Activated CD4-positive, alpha-beta T cell treated with anti-CD3 and anti-CD28 coated beads for 36 hours (primary cell): ENCODE results near the gene HMCN2. TPM values are rescaled to one million over a fixed set of nuclear protein-coding genes. Genes with fewer than 3 reads are reported as not detected.

ENCODE experiments used
- ATAC-seq: fragments of 200-7000 bp; cut with Tn5 transposase; one replicate; pipeline ENCODE4 v1.10.0; 2021; ENCODE audit warnings: mild to moderate bottlenecking, moderate library complexity
- CTCF ChIA-PET: fragments of 350-600 bp; sonication (Branson Sonifier 250); formaldehyde crosslinking; loops from one replicate; lab custom pipeline; 2021; ENCODE audit warnings: antibody characterized with exemption; lab: Charles Lee
- POLR2A ChIA-PET: fragments of 350-600 bp; sonication (Branson Sonifier 250); formaldehyde crosslinking; loops from one replicate; lab custom pipeline; 2021; ENCODE audit warnings: antibody characterized with exemption, inconsistent platforms; lab: Charles Lee
- DNase-seq: peaks from one replicate; pipeline ENCODE4 v3.0.0-alpha.2; 2020
- H3K27ac Mint-ChIP-seq: one replicate; pipeline ENCODE4 v1.8.0; 2021; ENCODE audit warnings: mixed read lengths
- H3K27me3 Mint-ChIP-seq: one replicate; pipeline ENCODE4 v1.8.0; 2021; ENCODE audit warnings: mixed read lengths
- H3K36me3 Mint-ChIP-seq: one replicate; pipeline ENCODE4 v1.8.0; 2021; ENCODE audit warnings: low read depth, mixed read lengths
- H3K4me1 Mint-ChIP-seq: one replicate; pipeline ENCODE4 v1.8.0; 2021; ENCODE audit warnings: mixed read lengths
- H3K4me3 Mint-ChIP-seq: one replicate; pipeline ENCODE4 v1.8.0; 2021; ENCODE audit warnings: mild to moderate bottlenecking, moderate library complexity, mixed read lengths
- H3K9me3 Mint-ChIP-seq: one replicate; pipeline ENCODE4 v1.8.0; 2021; ENCODE audit warnings: low read depth, mixed read lengths
- intact Hi-C, 2 experiments: fragments of 100-400 bp; cut with DNase I in 1 of 2; cut with micrococcal nuclease in 1 of 2; formaldehyde crosslinking; loops; one replicate each; pipeline versions ENCODE4 v1.14.2 to v1.15.1; 2022 to 2024; cut with DNase I, micrococcal nuclease
- total RNA-seq, 2 experiments: library from RNA; stranded (reverse); gene quantifications; one replicate each; pipeline ENCODE4 v1.2.3, GENCODE V29; 2021

HMCN2 gene
- total RNA-seq, 2 experiments from 2014 or later, result 0.05 TPM

DNA sequence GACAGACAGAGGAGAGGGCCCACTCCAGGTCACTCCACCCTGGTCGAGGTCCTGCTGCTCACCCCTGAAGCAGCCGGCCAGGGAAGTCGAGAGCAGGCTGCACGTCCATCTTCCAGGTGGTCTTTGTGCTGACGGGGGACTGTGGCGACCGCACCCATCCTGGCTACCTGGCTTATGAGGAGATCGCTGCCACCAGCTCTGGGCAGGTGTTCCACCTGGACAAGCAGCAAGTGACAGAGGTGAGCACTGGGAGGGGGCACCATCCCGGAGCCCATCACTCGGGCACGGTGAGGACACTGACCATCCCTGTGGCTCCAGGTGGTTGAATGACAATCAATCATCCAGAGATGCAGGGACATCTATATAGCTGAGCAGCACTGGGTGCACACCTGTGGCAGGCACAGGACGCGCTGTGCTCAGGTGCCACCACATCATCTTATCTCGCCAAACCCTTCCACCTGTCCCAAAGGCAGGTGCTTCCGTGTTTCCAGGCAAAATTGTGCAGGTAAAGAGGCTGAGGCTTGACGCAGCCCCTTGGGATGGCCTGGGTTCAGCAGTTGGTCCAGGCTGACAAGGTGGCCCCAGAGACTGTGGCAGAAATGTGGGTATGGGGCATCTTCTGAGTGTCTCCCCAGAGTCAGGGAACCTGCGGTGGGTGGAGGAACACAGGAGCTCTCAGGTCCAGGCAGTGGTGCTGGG, 20.7 kb downstream of the HMCN2 start:
- no peaks in the 10 kb centered on the region for H3K4me1 Mint-ChIP-seq
- POLR2A ChIA-PET, result no interaction called here
- no peak overlapping the region for H3K27ac Mint-ChIP-seq
- CTCF ChIA-PET, result interaction anchor here (1.3 kb wide), 1 partner anchor 12 kb away, joined by 3 read pairs; no protein-coding TSS in a partner anchor
- intact Hi-C loops, result no loop called here
- H3K27me3 Mint-ChIP-seq, result peaks cover 15% of the 10 kb centered on the region
- H3K36me3 Mint-ChIP-seq, result no peaks in the 10 kb centered on the region
- no peaks in the 10 kb centered on the region for H3K9me3 Mint-ChIP-seq
- no peak for DNase-seq
- ATAC-seq, result no peak
- no peak overlapping the region for H3K4me3 Mint-ChIP-seq

DNA sequence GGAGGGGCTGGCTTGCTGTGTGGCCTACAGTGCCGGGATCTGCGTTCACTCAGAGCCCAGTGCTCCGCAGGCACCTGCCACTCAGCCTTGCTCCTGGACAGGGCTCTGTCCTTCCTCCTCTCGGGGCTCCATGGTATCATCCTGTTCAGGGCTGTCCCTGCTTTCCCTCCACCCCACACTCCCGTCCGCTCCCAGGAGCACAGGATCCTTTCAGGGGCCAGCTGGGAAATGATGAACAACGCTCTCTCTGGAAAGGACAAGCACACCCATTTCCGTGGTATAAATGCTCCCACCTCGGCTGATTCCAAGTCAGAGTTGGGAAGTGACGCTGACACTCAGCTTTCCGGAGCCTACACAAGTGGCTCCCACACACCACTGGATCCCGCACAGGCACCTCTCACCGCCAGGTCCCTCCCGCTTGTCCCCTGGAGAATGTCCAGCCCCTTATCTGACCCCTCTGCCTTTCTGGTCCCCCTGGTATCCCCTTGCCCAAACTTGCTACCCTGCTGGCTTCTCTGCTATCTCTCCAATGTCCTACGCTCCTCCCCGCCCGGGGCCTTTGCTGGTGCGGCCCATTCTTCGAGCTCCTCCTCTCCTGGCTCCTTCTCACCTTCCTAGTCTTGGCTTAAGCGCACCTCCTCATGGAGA, 21.3 kb downstream of the HMCN2 start:
- intact Hi-C loops, result no loop called here
- Mint-ChIP-seq H3K27me3 (peaks cover 13% of the 10 kb centered on the region), H3K4me3 (no peak overlapping the region), H3K4me1 (no peaks in the 10 kb centered on the region), H3K9me3 (no peaks in the 10 kb centered on the region), H3K36me3 (no peaks in the 10 kb centered on the region), H3K27ac (no peak overlapping the region)
- CTCF ChIA-PET, result interaction anchor here (1.3 kb wide), 1 partner anchor 11 kb away, joined by 3 read pairs; no protein-coding TSS in a partner anchor
- POLR2A ChIA-PET, result no interaction called here
- DNase-seq (no peak), ATAC-seq (no peak)

DNA sequence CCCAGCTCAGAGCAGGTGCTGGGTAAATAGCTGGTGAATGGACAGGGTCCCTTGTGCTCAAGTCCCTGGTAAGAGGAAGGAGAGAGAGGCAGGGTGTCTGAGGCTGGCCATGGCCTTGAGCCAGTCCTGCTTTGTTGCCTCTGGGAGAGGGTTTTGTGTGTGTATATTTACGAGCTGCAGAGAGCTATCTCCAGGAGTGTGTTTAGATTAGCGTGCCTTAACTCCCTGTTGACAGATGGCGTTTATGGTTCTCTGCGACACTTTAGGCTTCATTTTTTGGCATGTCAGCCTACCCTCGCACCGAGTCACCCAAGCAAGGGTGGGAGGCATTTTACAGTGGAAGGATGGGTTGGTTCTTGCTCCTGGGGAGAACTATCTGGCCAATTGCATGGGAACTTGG, 22.2 kb downstream of the HMCN2 start:
- ATAC-seq, result no peak
- CTCF ChIA-PET, result interaction anchor here (1.3 kb wide), 1 partner anchor 10 kb away, joined by 3 read pairs; no protein-coding TSS in a partner anchor
- Mint-ChIP-seq H3K27me3 (peaks cover 9% of the 10 kb centered on the region), H3K27ac (no peak overlapping the region), H3K4me1 (no peaks in the 10 kb centered on the region), H3K9me3 (no peaks in the 10 kb centered on the region), H3K36me3 (no peaks in the 10 kb centered on the region), H3K4me3 (no peak overlapping the region)
- POLR2A ChIA-PET, result no interaction called here
- intact Hi-C loops, result no loop called here
- no peak for DNase-seq

DNA sequence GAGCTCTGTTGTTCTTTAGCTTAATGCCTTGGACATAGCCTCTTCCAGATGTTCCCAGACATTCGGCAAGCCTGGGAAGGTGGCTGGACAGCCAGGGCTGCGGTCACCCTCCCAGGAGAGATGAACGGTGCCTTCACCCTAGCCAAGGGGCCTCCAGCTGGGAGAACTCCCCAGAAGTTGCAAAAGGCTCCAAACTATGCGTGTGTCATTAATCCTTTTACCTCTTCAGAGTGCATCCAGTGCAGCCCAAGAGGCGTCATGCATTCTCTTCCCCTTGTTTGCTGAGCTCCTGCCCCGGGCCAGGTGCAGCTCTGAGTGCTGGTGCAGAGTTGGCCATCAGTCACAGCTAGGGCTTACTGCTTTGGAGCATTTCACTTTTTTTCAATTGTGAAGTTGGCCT, 22.8 kb downstream of the HMCN2 start:
- POLR2A ChIA-PET, result no interaction called here
- Mint-ChIP-seq H3K4me3 (no peak overlapping the region), H3K36me3 (no peaks in the 10 kb centered on the region), H3K9me3 (no peaks in the 10 kb centered on the region), H3K27ac (no peak overlapping the region), H3K4me1 (no peaks in the 10 kb centered on the region), H3K27me3 (peaks cover 9% of the 10 kb centered on the region)
- DNase-seq, result no peak
- ATAC-seq, result no peak
- intact Hi-C loops, result no loop called here
- CTCF ChIA-PET, result no interaction called here

DNA sequence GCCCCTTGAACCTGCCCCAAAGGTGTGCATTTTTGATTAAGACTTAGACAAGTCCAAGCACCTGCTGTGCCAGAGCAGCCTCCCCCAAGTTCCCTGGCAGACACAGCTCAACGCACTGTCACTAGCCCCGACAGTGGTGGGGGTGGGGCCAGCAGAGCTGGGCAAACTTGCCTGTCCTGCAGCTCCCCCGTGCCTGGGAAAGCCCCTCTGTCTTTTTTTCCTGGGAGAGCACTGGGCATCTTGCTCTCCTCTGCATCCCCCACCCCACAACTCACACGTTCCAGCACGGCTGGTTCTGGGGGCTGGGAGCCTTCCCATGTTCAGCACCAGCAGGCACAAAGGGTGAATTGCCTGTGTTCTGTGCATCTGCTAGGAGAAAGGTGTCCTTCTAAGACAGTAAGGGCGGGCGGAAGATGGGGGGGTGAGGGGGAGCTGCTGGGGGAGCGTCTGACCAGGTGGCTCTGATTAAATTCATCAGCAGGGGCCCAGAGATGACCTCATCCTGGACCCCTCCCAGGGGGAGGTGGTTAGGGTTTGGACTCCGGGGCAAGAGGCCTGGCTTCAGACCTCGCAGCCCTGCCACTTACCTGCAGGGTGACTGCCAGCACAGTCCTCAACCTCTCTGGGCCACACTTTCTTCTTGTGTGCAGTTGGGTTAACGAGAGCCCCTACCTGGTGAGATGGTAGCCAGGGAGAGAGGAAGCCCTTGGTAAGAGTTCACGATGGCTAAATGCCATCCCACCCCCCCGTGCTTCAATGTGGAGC, 23.5 kb downstream of the HMCN2 start:
- no peaks in the 10 kb centered on the region for H3K36me3 Mint-ChIP-seq
- ChIA-PET CTCF (no interaction called here), POLR2A (no interaction called here)
- ATAC-seq (no peak), DNase-seq (no peak)
- no peaks in the 10 kb centered on the region for H3K9me3 Mint-ChIP-seq
- peaks cover 12% of the 10 kb centered on the region for H3K27me3 Mint-ChIP-seq
- no peaks in the 10 kb centered on the region for H3K4me1 Mint-ChIP-seq
- intact Hi-C loops, result no loop called here
- no peak overlapping the region for H3K27ac Mint-ChIP-seq
- H3K4me3 Mint-ChIP-seq, result no peak overlapping the region

DNA sequence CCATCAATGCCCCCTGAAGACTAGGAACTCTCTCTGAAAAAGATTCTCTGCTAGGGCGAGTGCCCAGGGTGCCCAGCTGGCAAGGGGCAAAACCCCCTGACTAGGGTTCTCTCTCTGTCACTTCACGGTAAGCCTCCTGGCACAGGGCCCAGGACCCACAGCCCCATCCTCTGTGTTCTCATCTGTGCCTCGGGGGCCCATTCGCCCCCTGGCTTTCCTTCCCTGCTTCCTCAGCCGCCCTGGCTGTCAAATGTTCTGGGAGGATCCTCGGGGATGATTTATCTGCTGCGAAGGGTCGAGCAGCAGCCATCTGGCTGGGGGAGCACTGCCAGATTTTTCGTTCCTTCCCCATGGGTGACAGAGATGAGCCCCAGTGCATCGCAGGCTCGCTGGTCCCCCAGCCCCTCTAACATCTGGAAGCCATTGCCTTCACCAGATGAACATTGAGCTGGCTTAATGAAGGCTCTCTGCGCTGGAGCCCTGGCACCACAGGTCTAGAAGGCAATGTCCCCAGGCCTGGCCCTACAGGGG, 24.2 kb downstream of the HMCN2 start:
- peaks cover 15% of the 10 kb centered on the region for H3K27me3 Mint-ChIP-seq
- no peaks in the 10 kb centered on the region for H3K36me3 Mint-ChIP-seq
- ChIA-PET POLR2A (no interaction called here), CTCF (interaction anchor here (0.7 kb wide), 1 partner anchor 440 kb away, joined by 3 read pairs; no protein-coding TSS in a partner anchor)
- no peak overlapping the region for H3K27ac Mint-ChIP-seq
- H3K4me3 Mint-ChIP-seq, result no peak overlapping the region
- H3K9me3 Mint-ChIP-seq, result no peaks in the 10 kb centered on the region
- DNase-seq, result no peak
- no peak for ATAC-seq
- H3K4me1 Mint-ChIP-seq, result no peaks in the 10 kb centered on the region
- intact Hi-C loops, result no loop called here

DNA sequence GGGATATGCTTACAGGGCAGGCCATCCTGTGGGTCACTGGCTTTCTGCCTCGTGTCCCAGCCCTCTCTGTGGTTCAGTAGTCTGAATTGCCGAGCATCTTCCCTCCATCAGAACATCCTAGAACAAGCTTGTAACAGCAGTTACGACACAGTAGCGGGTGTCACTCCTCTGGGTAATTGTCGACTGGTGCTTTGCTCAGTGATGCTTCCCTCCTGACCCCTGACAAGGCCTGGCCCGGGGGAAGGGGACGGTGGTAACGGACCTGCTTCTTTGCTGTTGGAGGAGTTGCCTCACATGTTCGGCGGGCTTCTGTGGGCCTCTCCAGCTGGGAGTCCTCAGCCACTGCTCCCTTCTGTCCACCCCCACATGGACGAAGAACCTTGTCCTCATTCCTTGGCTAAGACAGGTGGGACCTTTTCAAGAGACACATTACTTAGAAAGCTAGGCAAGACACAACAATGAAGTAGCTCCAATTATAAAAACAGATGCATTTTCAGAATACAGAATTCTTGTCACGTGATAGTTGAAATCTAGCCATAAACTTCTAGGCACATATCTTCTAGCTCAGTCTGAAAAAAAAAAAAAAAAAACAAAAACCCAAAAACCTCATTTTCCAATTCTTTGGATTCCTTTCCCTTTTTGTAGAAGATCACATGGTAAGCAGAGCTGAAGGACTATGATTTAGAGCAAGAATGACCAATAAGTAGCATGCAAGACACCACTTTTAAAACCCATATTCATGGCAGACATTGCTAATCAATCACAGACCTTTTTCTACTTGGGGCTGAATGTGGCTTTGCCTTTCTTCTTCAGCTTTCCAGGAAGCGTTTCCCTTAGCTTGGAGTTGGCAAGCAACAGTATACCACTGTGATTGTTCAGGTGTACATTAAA, 25.0 kb downstream of the HMCN2 start:
- Mint-ChIP-seq H3K27ac (no peak overlapping the region), H3K4me3 (no peak overlapping the region), H3K36me3 (no peaks in the 10 kb centered on the region), H3K4me1 (no peaks in the 10 kb centered on the region), H3K9me3 (no peaks in the 10 kb centered on the region), H3K27me3 (peaks cover 15% of the 10 kb centered on the region)
- intact Hi-C loops, result no loop called here
- ChIA-PET CTCF (interaction anchor here (0.7 to 0.8 kb wide), 2 partner anchors 152 to 439 kb away, joined by 3 read pairs; no protein-coding TSS in a partner anchor), POLR2A (no interaction called here)
- ATAC-seq, result no peak
- no peak for DNase-seq

DNA sequence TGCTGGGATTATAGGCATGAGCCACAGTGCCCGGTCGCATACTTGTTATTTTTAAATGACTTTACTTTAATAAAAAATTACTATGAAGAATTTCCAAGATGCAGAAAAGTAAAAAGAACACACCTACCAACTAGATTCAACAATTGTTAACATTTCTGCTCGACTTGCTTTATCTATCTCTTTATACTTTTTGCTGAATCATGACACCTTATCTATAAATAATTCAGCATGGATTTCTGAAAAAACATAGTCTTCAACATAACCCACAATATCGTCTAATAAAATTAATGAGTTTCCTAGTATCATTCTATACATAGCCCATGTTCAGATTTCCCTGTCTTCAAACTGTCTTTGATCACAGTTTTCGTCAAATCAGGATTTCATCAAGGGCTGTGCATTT, 25.9 kb downstream of the HMCN2 start:
- DNase-seq (no peak), ATAC-seq (no peak)
- no peak overlapping the region for H3K27ac Mint-ChIP-seq
- POLR2A ChIA-PET, result no interaction called here
- H3K9me3 Mint-ChIP-seq, result no peaks in the 10 kb centered on the region
- no peaks in the 10 kb centered on the region for H3K4me1 Mint-ChIP-seq
- no peaks in the 10 kb centered on the region for H3K36me3 Mint-ChIP-seq
- peaks cover 15% of the 10 kb centered on the region for H3K27me3 Mint-ChIP-seq
- CTCF ChIA-PET, result interaction anchor here (0.8 kb wide), 1 partner anchor 153 kb away, joined by 3 read pairs; no protein-coding TSS in a partner anchor
- intact Hi-C loops, result no loop called here
- no peak overlapping the region for H3K4me3 Mint-ChIP-seq

DNA sequence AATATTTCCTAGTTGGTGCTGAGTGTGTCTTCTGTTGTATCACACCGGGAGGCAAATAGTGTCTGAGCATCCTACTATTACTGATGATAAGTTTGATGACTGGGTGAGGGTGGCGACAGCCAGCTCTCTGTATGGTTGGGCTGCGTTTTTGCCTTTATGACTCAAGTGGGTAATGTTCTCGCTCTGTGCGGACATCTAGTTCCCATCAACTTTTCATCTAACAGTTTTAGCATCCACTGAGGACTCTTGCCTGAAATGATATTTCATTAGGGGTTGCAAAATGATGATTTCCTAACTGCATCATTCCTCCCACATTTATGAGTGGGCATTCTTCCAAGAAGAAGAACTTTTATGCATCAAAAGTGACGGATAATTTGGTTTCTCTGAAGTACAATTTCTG, 26.5 kb downstream of the HMCN2 start:
- intact Hi-C loops, result no loop called here
- POLR2A ChIA-PET, result no interaction called here
- Mint-ChIP-seq H3K4me3 (no peak overlapping the region), H3K4me1 (no peaks in the 10 kb centered on the region), H3K27me3 (peaks cover 15% of the 10 kb centered on the region), H3K27ac (no peak overlapping the region), H3K9me3 (no peaks in the 10 kb centered on the region), H3K36me3 (no peaks in the 10 kb centered on the region)
- no peak for DNase-seq
- CTCF ChIA-PET, result no interaction called here
- ATAC-seq, result no peak

DNA sequence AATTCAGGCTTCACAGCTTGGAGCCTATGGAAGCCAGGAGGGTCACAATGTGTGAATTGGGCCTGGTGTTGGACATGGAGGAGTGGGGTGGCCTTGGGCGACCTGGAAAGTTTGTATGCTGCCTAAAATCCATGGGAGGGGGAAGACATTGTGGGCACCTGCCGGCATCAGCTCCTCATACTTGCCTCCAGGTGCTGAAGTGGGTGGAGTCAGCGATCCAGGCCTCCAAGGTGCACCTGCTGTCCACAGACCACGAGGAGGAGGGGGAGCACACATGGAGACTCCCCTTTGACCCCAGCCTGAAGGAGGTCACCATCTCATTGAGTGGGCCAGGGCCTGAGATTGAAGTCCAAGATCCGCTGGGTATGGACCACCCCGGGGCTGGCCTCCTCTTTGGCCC, 29.1 kb downstream of the HMCN2 start:
- no peak overlapping the region for H3K27ac Mint-ChIP-seq
- intact Hi-C loops, result no loop called here
- ChIA-PET CTCF (no interaction called here), POLR2A (no interaction called here)
- H3K9me3 Mint-ChIP-seq, result no peaks in the 10 kb centered on the region
- H3K36me3 Mint-ChIP-seq, result no peaks in the 10 kb centered on the region
- no peak overlapping the region for H3K4me3 Mint-ChIP-seq
- ATAC-seq (no peak), DNase-seq (no peak)
- H3K27me3 Mint-ChIP-seq, result peaks cover 12% of the 10 kb centered on the region
- H3K4me1 Mint-ChIP-seq, result no peaks in the 10 kb centered on the region

DNA sequence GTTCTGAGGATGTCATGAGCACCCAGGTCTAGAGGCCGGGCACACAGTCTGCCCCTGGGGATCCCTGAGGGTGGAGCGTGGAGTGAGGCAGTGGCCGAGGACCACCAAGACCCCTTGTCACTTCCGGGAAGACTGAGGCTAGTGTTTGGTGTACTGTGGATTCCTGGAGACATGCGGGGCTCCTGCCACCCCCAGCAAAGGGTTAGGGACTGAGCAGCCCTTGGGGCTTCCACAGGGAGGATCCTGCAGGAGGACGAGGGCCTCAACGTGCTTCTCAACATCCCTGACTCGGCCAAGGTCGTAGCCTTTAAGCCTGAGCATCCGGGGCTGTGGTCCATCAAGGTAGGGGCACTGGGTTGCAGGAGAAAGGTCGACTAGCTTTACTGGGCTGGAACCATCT, 29.9 kb downstream of the HMCN2 start:
- Mint-ChIP-seq H3K36me3 (no peaks in the 10 kb centered on the region), H3K4me3 (no peak overlapping the region), H3K9me3 (no peaks in the 10 kb centered on the region), H3K27me3 (peaks cover 8% of the 10 kb centered on the region), H3K27ac (no peak overlapping the region), H3K4me1 (no peaks in the 10 kb centered on the region)
- ATAC-seq (no peak), DNase-seq (no peak)
- POLR2A ChIA-PET, result no interaction called here
- CTCF ChIA-PET, result no interaction called here
- intact Hi-C loops, result no loop called here
